CD4-positive, alpha-beta T cell treated with Interleukin-12 subunit alpha and Interleukin-12 subunit beta, for 1 hour (primary cell): ENCODE measurements around the gene MSH2.

ENCODE experiments used
- DNase-seq: peaks from one replicate; pipeline ENCODE4 v3.0.0-alpha.2; 2020

The MSH2 gene

GRCh38 chr2:47510745-47511144 is 107.8 kb downstream of the MSH2 start:
- DNase-seq = no peak

DNA sequence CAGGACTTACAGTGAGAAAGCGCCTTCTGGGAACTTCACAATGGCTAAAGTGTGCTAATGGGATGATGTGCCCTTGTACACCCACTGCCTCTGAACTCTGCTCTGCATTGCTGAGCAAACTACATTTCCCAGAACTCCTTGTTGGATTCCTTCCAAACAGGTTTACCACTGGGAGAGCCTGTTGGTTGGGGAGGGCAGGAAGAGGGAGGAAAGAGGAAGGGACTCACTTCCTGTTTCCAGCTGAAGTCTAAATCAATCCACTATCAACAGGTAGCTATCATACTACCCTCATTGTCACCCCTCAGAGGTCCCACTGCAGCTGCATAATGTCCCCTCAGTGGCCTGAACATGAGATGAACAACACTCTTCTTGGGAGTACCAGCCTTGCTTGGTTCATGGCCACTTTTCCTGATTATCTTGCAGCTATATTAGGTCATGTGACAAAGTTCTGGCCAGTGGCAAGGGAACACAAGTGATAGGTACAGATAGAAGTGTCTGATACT is 109.7 kb downstream of the MSH2 start:
- no peak for DNase-seq

- DNase-seq = no peak
Measured at GRCh38 chr2:47513981-47514520, 111.1 kb downstream of the MSH2 start.

DNA sequence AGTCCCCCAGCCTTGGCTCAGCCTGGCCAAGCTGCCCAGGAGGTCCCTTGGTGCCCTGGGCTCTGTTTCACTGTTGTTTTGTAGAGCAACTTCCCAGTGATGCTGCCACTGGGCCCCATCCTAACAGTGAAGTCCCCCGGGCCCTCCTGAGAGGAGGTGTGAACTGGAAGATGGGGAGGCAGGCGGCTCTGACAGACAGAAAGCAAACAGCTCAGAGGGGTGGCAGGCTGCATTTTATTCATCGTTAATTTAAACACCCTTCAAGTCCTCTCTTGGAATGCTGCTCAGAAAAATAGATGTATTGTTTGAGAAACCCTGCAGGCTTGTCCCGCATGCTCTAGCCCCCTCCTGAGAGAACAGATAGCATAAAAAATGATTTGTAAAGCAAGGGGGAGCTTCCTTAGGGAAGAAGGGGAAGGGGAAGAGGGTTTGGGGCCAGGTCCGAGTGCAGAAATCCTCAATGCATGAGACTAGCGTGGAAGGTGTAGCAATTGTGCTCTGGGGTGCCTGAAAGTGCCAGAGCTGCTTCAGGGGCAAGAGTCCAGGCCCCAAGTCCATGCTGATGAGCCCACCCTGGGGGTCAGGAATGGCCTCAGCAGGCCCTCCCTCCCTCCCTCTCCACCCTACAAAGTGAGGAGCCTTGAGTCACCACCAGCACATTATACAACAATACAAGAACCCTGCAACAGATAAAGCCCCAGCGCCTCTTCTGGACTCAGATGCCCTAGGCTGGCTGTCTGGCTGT is 113.6 kb downstream of the MSH2 start:
- DNase-seq = no peak

- no peak for DNase-seq
Measured at GRCh38 chr2:47518497-47519146, 115.7 kb downstream of the MSH2 start.

DNA sequence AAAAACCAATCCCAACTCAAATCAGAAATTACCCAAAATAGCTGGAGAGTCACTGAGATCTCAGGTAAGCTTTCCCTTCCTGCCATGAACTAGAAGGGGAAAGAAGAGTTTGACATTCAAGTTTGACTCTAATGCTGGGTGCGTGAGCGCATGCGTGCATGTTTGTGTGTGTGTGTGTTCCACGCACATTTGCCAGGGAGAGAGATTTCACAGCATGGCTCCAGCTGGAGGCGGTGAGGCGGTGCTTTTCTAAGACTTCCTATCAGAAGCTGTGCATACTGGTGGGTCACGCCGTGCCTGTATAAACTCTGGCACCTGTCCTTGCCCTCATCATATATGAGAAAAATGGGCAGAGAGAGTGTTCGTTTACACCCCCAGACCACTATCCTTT is 116.2 kb downstream of the MSH2 start:
- no peak for DNase-seq

DNA sequence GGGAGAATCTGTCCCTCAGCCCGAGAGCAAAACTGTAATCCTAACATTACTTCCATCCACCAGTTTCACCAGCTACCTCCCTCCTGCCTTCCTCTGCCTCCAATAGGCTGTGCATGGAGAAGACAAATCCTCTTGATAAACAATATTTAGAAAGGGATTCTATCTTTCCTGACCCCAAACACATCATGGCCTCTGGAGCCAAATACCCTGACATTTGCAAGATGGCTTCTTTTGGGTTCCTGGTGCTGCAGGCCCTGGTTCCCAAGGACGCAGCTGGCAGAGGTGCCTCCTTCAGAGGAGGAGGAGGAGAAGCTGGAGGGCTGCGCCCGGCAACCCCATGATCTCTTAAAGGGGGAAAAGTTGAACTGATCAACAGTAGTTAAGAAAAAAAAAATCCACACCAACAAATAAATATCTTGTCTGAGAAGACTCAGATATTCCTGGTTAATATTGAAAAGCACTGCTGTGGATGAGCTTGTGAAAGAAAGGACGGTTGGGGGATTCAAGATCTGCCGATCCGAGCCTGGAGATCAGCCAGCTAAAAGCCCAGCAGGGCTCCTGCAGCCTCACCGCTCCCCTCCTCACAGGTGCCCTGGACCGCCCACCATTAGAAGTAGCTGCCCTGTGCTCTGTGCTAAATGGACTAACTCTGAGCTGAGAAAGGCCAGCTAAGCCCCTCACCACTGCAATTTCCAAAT is 116.8 kb downstream of the MSH2 start:
- no peak for DNase-seq

- DNase-seq = no peak
Measured at GRCh38 chr2:47520302-47520630, 117.3 kb downstream of the MSH2 start.

DNA sequence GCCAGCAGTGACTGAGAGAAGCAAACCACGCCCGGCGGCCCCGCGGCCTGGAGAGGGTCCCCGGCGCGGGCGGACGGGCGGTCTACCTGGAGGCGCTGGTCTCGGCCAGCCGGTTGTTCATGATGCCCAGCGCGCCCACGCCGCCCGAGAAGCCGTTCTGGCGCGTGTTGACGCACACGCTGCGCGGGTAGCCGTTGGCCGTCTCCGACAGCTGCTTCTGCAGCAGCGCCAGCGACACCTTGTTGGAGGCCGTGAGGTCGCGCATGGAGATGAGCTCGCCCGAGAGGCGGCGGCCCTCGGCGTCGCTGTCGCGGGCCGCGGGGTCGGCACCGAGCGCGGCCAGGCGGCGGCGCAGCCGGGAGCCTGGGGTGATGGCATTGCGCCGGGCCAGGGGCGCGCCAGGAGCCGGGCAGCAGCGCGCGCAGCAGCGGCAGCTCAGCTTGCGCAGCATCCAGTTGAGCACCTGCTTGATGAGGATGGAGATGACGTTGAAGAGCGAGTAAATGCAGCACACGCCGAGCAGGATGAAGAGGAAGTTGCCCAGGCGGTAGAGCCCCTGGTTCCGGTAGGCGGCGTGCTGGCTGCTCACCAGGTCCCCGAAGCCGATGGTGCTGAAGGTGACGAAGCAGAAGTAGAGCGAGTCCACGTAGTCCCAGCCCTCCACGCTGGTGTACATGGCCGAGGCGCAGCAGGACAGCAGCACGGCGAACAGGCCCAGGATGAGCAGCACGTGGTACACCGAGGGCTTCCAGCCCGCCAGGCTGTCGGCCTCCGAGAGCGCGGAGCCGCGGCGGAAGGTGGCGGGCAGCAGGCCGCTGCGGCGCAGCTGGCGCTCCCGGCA is 118.1 kb downstream of the MSH2 start:
- DNase-seq = peak; percentile 79

DNA sequence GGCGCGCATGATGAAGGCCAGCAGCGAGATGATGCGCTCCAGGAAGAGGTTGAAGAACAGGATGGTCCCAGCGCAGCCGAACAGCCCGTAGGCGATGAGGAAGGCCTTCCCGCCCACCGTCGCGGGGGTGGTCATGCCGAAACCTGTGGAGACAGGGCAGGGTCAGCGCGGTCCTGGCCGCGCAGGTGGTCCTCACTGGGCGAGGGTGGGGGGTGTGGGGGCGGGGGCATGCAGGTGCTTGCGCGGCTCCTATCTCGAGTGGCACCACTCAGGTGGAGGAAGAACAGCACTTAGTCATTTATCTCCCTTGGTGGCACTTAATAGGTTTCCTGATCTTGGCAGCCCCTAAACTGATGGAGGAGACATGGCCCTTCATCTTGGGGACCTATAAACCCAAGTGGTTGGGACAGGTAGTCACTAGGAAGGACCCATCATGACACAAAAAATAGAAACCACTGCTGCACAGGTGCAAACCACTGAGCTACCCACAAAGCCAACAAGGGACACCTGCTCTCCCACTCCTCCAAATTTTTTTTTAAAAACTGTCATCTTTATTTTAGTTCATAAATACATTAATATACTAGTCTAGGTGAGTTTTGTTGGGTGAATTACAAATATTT is 118.8 kb downstream of the MSH2 start:
- no peak for DNase-seq

- DNase-seq = no peak
Measured at GRCh38 chr2:47525167-47525566, 122.2 kb downstream of the MSH2 start.

- DNase-seq = no peak
Measured at GRCh38 chr2:47528455-47528854, 125.5 kb downstream of the MSH2 start.

DNA sequence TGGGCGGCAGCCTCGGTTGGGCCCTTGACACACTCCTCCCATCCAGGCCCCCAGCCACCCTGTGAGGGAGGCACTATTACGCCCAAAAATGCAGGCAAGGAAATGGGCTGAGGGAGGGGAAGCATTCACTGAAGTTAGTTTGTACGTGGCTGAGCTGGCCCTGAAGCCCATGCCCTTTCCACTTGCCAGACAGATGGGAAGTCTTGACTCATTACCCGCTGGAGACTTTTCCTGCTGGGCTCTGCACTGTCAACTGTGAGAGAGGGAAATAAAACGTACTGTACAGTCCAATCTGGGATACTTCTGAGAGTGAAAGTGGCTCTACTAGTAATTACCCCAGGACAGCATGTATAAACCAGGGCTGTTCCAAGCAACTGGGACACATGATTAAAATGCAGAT is 125.9 kb downstream of the MSH2 start:
- DNase-seq = no peak

- DNase-seq = no peak
Measured at GRCh38 chr2:47530105-47530760, 127.3 kb downstream of the MSH2 start.

DNA sequence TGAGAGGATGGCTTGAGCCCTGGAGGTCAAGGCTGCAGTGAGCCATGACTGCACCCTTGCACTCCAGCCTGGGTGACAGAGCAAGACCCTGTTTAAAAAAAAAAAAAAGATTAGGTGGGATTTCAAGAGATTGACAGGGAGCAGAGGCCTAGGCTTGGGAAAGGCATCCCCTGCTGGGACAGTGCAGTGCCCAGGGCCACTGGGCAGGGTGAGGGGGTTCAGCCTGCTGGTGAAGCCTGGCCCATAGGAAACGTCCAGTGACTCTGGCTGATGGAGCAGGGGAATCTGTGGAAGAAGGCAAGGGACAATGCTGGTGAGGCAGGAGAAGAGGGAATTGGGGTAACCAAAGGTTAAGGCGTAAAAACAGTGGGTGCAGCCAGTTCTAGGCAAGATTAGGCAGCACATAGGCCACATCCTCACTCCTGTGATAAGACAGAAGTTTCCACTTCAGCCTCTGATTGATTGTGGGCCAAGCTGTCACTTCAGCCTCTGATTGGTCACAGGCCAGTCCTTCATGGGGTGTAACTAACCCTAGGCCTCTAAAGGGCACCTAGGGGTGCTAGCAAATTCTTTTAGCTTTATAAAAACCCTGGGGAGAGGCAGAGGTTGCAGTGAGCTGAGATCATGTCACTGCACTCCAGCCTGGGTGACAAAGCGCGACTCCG is 128.6 kb downstream of the MSH2 start:
- no peak for DNase-seq
